Activated naive CD8-positive, alpha-beta T cell (primary cell): Measurements from ENCODE around the gene SNX9.
"Not testable (repeated sequence)": the region's sequence is repeated elsewhere in the genome, so short reads cannot be mapped to it uniquely, and the experiment has no call there.

Source experiments
- H3K27ac Mint-ChIP-seq: one replicate; pipeline ENCODE4 v1.8.0; 2021; ENCODE audit warnings: mixed read lengths
- H3K27me3 Mint-ChIP-seq: one replicate; pipeline ENCODE4 v1.8.0; 2021; ENCODE audit warnings: mixed read lengths
- H3K36me3 Mint-ChIP-seq: one replicate; pipeline ENCODE4 v1.8.0; 2021; ENCODE audit warnings: mixed read lengths
- H3K4me1 Mint-ChIP-seq: one replicate; pipeline ENCODE4 v1.8.0; 2021; ENCODE audit warnings: low read depth, mixed read lengths
- H3K4me3 Mint-ChIP-seq: one replicate; pipeline ENCODE4 v1.8.0; 2021; ENCODE audit warnings: mild to moderate bottlenecking, mixed read lengths
- H3K9me3 Mint-ChIP-seq: one replicate; pipeline ENCODE4 v1.8.0; 2021; ENCODE audit warnings: low read depth, mixed read lengths

Gene SNX9

DNA sequence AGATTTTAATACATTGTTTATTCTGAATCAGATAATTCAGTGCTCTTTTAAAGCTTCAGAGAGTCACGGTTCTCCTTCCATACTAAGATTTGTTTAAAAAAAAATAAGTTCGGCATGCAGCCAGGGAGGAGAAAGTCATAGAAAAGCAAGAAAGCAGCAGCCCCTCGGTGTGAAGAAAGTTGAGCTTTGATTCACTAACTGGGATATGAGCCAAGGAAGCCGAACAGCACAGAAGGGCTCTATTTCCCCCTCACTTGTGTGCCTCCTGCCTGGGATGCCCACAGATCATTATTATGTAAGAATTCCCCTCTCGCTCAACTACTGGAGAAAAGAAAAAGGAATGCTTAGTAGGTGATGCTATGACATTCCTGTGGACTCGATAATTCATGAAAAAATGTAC lies 89.3 kb downstream of the SNX9 start:
- peaks cover 28% of the 10 kb centered on the region for H3K36me3 Mint-ChIP-seq
- H3K27ac Mint-ChIP-seq, result no peak overlapping the region
- H3K4me1 Mint-ChIP-seq, result peaks cover 14% of the 10 kb centered on the region
- no peaks in the 10 kb centered on the region for H3K27me3 Mint-ChIP-seq
- no peak overlapping the region for H3K4me3 Mint-ChIP-seq
- H3K9me3 Mint-ChIP-seq, result no peaks in the 10 kb centered on the region

GRCh38 chr6:157921685-157922367 lies 98.8 kb downstream of the SNX9 start:
- H3K27ac Mint-ChIP-seq, result no peak overlapping the region
- no peak overlapping the region for H3K4me3 Mint-ChIP-seq
- peaks cover 5% of the 10 kb centered on the region for H3K9me3 Mint-ChIP-seq
- H3K36me3 Mint-ChIP-seq, result peaks cover 32% of the 10 kb centered on the region
- H3K4me1 Mint-ChIP-seq, result no peaks in the 10 kb centered on the region
- H3K27me3 Mint-ChIP-seq, result no peaks in the 10 kb centered on the region

- Mint-ChIP-seq H3K4me3 (no peak overlapping the region), H3K9me3 (no peaks in the 10 kb centered on the region), H3K27me3 (no peaks in the 10 kb centered on the region), H3K27ac (no peak overlapping the region), H3K4me1 (no peaks in the 10 kb centered on the region), H3K36me3 (peaks cover 18% of the 10 kb centered on the region)
Measured at GRCh38 chr6:157925771-157926170, 102.7 kb downstream of the SNX9 start.

DNA sequence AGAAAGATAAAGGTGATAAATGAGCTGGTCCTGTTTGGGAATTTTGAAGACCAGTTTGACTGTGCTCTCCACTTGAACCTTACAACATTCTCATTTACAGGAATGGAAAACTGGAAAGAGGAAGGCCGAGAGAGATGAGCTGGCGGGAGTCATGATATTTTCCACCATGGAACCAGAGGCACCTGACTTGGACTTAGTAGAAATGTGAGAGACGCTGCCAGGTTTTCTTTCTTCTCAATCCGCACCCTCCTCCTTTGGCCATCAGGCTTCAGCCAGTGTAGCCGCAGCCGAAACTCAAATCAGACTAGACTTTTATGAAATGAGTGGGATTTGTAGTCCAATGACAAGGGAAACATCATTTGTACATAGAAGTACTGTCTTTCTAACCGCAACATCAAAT lies 104.0 kb downstream of the SNX9 start:
- H3K36me3 Mint-ChIP-seq, result peaks cover 14% of the 10 kb centered on the region
- H3K27ac Mint-ChIP-seq, result no peak overlapping the region
- no peaks in the 10 kb centered on the region for H3K27me3 Mint-ChIP-seq
- no peak overlapping the region for H3K4me3 Mint-ChIP-seq
- no peaks in the 10 kb centered on the region for H3K9me3 Mint-ChIP-seq
- no peaks in the 10 kb centered on the region for H3K4me1 Mint-ChIP-seq

- H3K27me3 Mint-ChIP-seq, result no peaks in the 10 kb centered on the region
- H3K9me3 Mint-ChIP-seq, result no peaks in the 10 kb centered on the region
- H3K4me1 Mint-ChIP-seq, result no peaks in the 10 kb centered on the region
- peaks cover 9% of the 10 kb centered on the region for H3K36me3 Mint-ChIP-seq
- H3K4me3 Mint-ChIP-seq, result no peak overlapping the region
- no peak overlapping the region for H3K27ac Mint-ChIP-seq
Measured at GRCh38 chr6:157928428-157928827, 105.4 kb downstream of the SNX9 start.

DNA sequence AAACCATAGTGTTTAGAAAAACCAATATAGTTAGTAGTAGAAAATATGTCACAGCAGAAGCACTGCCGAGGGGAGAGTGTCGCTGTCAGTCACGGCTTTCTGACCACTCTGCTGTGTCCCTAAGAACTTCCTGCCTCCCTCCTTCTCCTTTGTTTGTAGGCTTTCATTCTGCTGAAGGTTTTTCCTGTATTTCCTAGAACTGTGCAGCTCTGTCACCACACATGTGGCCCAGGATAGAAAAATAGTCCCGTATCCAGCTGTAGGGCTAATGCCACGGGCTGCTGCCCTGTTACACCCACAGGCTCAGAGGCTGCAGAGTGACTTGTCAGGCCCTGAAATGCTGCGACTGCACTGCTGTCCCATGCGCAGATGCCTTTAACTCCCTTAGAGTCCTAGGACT lies 106.0 kb downstream of the SNX9 start:
- Mint-ChIP-seq H3K4me1 (no peaks in the 10 kb centered on the region), H3K4me3 (no peak overlapping the region), H3K36me3 (peaks cover 7% of the 10 kb centered on the region), H3K27ac (no peak overlapping the region), H3K9me3 (no peaks in the 10 kb centered on the region), H3K27me3 (no peaks in the 10 kb centered on the region)

DNA sequence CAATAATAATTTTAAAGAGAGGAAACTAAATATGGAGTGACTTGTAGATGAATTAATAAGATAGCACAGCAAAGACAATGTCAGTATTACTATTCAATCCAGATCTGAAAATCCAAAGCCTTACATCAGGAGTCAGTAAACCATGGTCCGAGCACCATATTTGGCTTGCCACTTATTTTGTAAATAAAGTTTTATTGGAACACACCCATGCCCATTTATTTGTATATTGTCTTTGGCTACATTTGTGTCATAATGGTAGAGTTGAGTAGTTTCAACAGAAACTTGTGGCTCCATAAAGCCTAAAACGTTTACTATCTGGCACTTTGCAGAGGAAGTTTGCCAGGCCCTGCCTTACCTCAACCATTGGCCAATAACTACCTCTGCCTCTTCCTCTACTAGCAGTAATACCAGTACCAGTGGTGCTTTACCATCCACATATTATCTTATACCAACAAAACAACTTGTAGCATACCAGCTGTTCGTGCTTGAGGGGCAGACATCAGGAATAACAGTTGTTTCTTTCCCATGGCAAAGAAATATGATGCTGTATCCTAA lies 106.8 kb downstream of the SNX9 start:
- H3K27me3 Mint-ChIP-seq, result no peaks in the 10 kb centered on the region
- peaks cover 8% of the 10 kb centered on the region for H3K36me3 Mint-ChIP-seq
- no peak overlapping the region for H3K4me3 Mint-ChIP-seq
- H3K9me3 Mint-ChIP-seq, result no peaks in the 10 kb centered on the region
- no peak overlapping the region for H3K27ac Mint-ChIP-seq
- no peaks in the 10 kb centered on the region for H3K4me1 Mint-ChIP-seq

- peaks cover 16% of the 10 kb centered on the region for H3K36me3 Mint-ChIP-seq
- H3K27me3 Mint-ChIP-seq, result no peaks in the 10 kb centered on the region
- no peak overlapping the region for H3K4me3 Mint-ChIP-seq
- H3K4me1 Mint-ChIP-seq, result peaks cover 8% of the 10 kb centered on the region
- peak overlapping the region; percentile 34 for H3K27ac Mint-ChIP-seq
- H3K9me3 Mint-ChIP-seq, result no peaks in the 10 kb centered on the region
Measured at GRCh38 chr6:157935786-157936185, 112.7 kb downstream of the SNX9 start.

DNA sequence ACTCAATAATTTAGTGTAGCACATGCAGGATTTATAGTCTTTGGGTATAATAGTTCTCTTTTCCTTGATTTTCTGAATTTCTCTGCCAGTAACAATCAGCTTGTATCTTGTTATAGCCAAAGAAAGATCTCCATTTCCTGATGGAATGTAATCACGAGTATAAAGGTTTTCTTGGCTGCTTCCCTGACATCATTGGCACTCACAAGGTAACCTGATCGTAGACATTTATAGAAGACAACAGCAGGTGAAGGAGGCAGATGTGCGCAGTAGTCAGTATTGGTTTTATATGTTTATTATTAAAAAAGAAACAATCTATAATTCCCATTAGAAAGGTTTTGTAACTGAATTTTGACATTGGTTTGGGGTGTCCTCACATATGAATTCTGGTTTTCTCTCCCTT lies 114.3 kb downstream of the SNX9 start:
- Mint-ChIP-seq H3K4me1 (peaks cover 10% of the 10 kb centered on the region), H3K27ac (no peak overlapping the region), H3K36me3 (peaks cover 21% of the 10 kb centered on the region), H3K9me3 (no peaks in the 10 kb centered on the region), H3K4me3 (no peak overlapping the region), H3K27me3 (no peaks in the 10 kb centered on the region)

GRCh38 chr6:157937916-157938315 lies 114.9 kb downstream of the SNX9 start:
- Mint-ChIP-seq H3K4me3 (no peak overlapping the region), H3K36me3 (peaks cover 21% of the 10 kb centered on the region), H3K9me3 (no peaks in the 10 kb centered on the region), H3K27ac (no peak overlapping the region), H3K27me3 (no peaks in the 10 kb centered on the region), H3K4me1 (peaks cover 10% of the 10 kb centered on the region)

DNA sequence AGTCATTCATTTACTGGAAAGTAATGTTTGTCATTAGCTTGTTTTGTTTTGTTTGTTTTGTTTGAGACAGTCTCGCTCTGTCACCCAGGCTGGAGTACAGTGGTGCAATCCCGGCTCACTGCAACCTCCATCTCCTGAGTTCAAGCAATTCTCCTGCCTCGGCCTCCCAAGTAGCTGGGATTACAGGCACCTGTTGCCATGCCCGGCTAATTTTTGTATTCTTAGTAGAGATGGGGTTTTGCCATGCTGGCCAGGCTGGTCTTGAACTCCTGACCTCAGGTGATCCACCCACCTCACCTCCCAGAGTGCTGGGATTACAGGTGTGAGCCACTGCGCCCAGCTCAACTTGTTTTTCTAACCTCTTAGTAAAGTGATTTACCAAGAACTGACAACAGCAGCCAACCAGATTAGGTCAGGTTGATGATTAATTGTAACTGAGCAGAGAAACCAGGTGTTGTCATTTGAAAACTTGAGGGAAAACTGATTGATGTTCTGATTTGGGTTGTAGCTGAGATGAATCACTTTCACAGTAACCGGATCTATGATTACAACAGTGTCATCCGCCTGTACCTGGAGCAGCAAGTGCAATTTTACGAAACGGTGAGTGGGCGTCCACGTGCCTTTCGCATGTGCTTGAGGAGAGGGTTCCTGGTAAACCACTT lies 117.5 kb downstream of the SNX9 start:
- H3K27me3 Mint-ChIP-seq, H3K9me3 Mint-ChIP-seq, H3K4me3 Mint-ChIP-seq: not testable (repeated sequence)
- Mint-ChIP-seq H3K36me3 (peaks cover 29% of the 10 kb centered on the region), H3K4me1 (peaks cover 24% of the 10 kb centered on the region), H3K27ac (peak overlapping the region; percentile 28)

- Mint-ChIP-seq H3K27ac (peak overlapping the region; percentile 19), H3K4me3 (no peak overlapping the region), H3K9me3 (no peaks in the 10 kb centered on the region), H3K4me1 (peaks cover 31% of the 10 kb centered on the region), H3K27me3 (no peaks in the 10 kb centered on the region), H3K36me3 (peaks cover 30% of the 10 kb centered on the region)
Measured at GRCh38 chr6:157941101-157941863, 118.2 kb downstream of the SNX9 start.

GRCh38 chr6:157942351-157942750 lies 119.3 kb downstream of the SNX9 start:
- H3K36me3 Mint-ChIP-seq, result peaks cover 31% of the 10 kb centered on the region
- no peaks in the 10 kb centered on the region for H3K9me3 Mint-ChIP-seq
- no peak overlapping the region for H3K4me3 Mint-ChIP-seq
- H3K27me3 Mint-ChIP-seq, result no peaks in the 10 kb centered on the region
- H3K27ac Mint-ChIP-seq, result no peak overlapping the region
- H3K4me1 Mint-ChIP-seq, result peaks cover 40% of the 10 kb centered on the region

DNA sequence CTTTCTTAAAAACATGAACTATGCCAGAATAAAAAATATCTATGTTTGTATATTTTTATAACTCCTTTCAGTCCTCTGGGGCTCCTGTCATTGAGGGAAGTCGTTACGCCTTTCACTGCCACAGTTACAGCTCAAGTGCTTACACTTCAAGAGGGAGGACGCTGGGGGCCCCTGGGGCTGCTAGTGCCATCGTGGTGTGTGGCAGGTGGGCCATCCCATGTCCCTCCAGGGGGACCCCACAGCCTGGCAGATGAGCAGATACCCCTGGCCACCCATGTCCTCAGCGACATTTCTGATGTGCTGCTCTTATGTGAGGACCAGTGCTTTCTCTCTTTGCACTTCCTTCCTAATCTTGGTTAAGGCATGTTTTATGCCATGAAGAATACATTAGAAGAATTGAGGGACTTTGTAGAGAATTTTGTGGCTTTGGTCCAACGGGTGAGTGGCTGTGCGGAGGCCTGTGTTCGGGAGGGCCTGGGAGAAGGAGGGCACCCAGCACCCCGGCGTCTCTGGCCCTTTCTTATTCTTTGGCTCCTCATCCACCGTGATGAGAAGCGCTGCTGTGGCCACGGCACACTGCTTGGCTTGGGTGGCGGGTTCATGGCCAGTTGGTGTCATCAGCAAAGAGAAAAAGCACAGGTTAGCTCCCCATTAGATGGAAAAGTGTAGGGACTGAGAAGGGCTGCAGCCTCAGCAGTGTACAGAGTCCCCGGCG lies 120.4 kb downstream of the SNX9 start:
- Mint-ChIP-seq H3K27ac (no peak overlapping the region), H3K4me3 (no peak overlapping the region), H3K4me1 (peaks cover 40% of the 10 kb centered on the region), H3K27me3 (no peaks in the 10 kb centered on the region), H3K36me3 (peaks cover 33% of the 10 kb centered on the region), H3K9me3 (no peaks in the 10 kb centered on the region)

GRCh38 chr6:157943964-157944283 lies 120.9 kb downstream of the SNX9 start:
- Mint-ChIP-seq H3K9me3 (no peaks in the 10 kb centered on the region), H3K4me3 (no peak overlapping the region), H3K27me3 (no peaks in the 10 kb centered on the region), H3K4me1 (peaks cover 40% of the 10 kb centered on the region), H3K27ac (peak overlapping the region; percentile 84), H3K36me3 (peaks cover 33% of the 10 kb centered on the region)
